K562 (cell line): ENCODE measurements around the gene VPS26A. TPM values are rescaled to one million over a fixed set of nuclear protein-coding genes. Genes with fewer than 3 reads are reported as not detected.

ENCODE experiments used
- ASH1L ChIP-seq: fragments of 450-650 bp; IDR thresholded peaks from 2 replicates; pipeline ENCODE4 v1.6.1; 2018; ENCODE audit warnings: borderline replicate concordance, mild to moderate bottlenecking, low read depth; ENCODE audit not compliant: partially characterized antibody
- ATF6 ChIP-seq: sonication (generic); formaldehyde crosslinking; IDR thresholded peaks from 2 replicates; pipeline ENCODE4 v1.4.0; 2020; ENCODE audit warnings: mild to moderate bottlenecking, missing genetic modification reagents
- BHLHE40 ChIP-seq: IDR thresholded peaks from 2 replicates; pipeline ENCODE4 v1.6.1; 2011; ENCODE audit warnings: low read length, improper control_type of control experiment
- CBFB ChIP-seq: sonication (generic); formaldehyde crosslinking; IDR thresholded peaks from 2 replicates; pipeline ENCODE4 v1.4.0; 2020; ENCODE audit warnings: mild to moderate bottlenecking, missing genetic modification reagents
- CBX3 ChIP-seq, 2 experiments: IDR thresholded peaks; 1 replicate in 1 of 2; 2 replicates in 1 of 2; pipeline ENCODE4 v1.6.1; 2012; ENCODE audit warnings: inconsistent platforms in 2 of 2, low read length in 2 of 2, borderline replicate concordance in 1 of 2, control low read depth in 1 of 2
- CREM ChIP-seq: IDR thresholded peaks from 2 replicates; pipeline ENCODE4 v1.6.1; 2014; ENCODE audit warnings: antibody characterized with exemption, low read depth
- E4F1 ChIP-seq: fragments of 250-450 bp; sonication (Bioruptor Pico); IDR thresholded peaks from 2 replicates; pipeline ENCODE4 v1.5.0; 2021; ENCODE audit warnings: mild to moderate bottlenecking, borderline replicate concordance
- HNRNPL ChIP-seq: fragments of 200-400 bp; formaldehyde crosslinking; IDR thresholded peaks from 2 replicates; pipeline ENCODE4 v1.6.1; 2017; ENCODE audit warnings: low read depth, mild to moderate bottlenecking, low read length
- PML ChIP-seq: IDR thresholded peaks from 2 replicates; pipeline ENCODE4 v1.6.1; 2012; ENCODE audit warnings: low read length, inconsistent platforms
- POLR2AphosphoS2 ChIP-seq: IDR thresholded peaks from 2 replicates; pipeline ENCODE4 v1.6.1; 2012; ENCODE audit warnings: low read length, improper control_type of control experiment
- PRMT5 ChIP-seq: sonication (generic); formaldehyde crosslinking; IDR thresholded peaks from 2 replicates; pipeline ENCODE4 v1.5.0; 2020; ENCODE audit warnings: missing genetic modification reagents
- PYGO2 ChIP-seq: fragments of 450-650 bp; IDR thresholded peaks from 2 replicates; pipeline ENCODE4 v1.6.1; 2016; ENCODE audit warnings: mild to moderate bottlenecking, missing genetic modification characterization, moderate library complexity, missing compliant biosample characterization
- ZFPM2 ChIP-seq: fragments of 250-450 bp; sonication (Bioruptor Pico); IDR thresholded peaks from 2 replicates; pipeline ENCODE4 v1.5.1; 2022; ENCODE audit warnings: mild to moderate bottlenecking
- polyA plus RNA-seq, 8 experiments: library from polyadenylated mRNA; depleted of rRNA in 4 of 8; stranded (reverse) in 5 of 8; unstranded in 3 of 8; fragments of >200 nt; fragmentation: Nextera tagmentation in 2 of 8; fragmentation: Illumina TruSeq in 1 of 8; extraction: Ambion mirVana in 2 of 8; extraction: Trizol in 1 of 8; gene quantifications; 2 replicates each; pipeline versions ENCODE4 v1.2.1 to v1.2.3, GENCODE V29; 2011 to 2014; ENCODE audit warnings: inconsistent platforms in 1 of 8, missing spikeins in 1 of 8
- total RNA-seq, 7 experiments: library from RNA; depleted of rRNA in 6 of 7; stranded (reverse); fragments of >200 nt in 6 of 7; fragmentation: Illumina TruSeq in 2 of 7; extraction: Trizol in 2 of 7; gene quantifications; 2 replicates each; pipeline versions ENCODE4 v1.2.1 to v1.2.3, GENCODE V29; 2011 to 2021; ENCODE audit warnings: low replicate concordance in 1 of 7
- TF ChIP-seq, protein P1 (sequence below): fragments of 250-450 bp; sonication (Bioruptor Pico); IDR thresholded peaks from 2 replicates; pipeline ENCODE4 v1.8.0; 2022; ENCODE audit warnings: inconsistent platforms
- TF ChIP-seq, protein P2 (sequence below): fragments of 250-450 bp; sonication (Bioruptor Pico); IDR thresholded peaks from 2 replicates; pipeline ENCODE4 v1.5.0; 2020; ENCODE audit warnings: mild to moderate bottlenecking
- TF ChIP-seq, protein P3 (sequence below): fragments of 250-450 bp; sonication (Bioruptor Pico); IDR thresholded peaks from 2 replicates; pipeline ENCODE4 v1.5.0; 2021
- TF ChIP-seq, protein P4 (sequence below): IDR thresholded peaks from 2 replicates; pipeline ENCODE4 v1.6.1; 2012; ENCODE audit warnings: low read depth, low read length, improper control_type of control experiment, borderline replicate concordance

The VPS26A gene
- total and polyA plus RNA-seq, 9 of the 15 experiments (the other 6 are each of a cell fraction or from before 2014, with no cell fraction given): 47.1 to 137 (median 69.3) TPM

DNA sequence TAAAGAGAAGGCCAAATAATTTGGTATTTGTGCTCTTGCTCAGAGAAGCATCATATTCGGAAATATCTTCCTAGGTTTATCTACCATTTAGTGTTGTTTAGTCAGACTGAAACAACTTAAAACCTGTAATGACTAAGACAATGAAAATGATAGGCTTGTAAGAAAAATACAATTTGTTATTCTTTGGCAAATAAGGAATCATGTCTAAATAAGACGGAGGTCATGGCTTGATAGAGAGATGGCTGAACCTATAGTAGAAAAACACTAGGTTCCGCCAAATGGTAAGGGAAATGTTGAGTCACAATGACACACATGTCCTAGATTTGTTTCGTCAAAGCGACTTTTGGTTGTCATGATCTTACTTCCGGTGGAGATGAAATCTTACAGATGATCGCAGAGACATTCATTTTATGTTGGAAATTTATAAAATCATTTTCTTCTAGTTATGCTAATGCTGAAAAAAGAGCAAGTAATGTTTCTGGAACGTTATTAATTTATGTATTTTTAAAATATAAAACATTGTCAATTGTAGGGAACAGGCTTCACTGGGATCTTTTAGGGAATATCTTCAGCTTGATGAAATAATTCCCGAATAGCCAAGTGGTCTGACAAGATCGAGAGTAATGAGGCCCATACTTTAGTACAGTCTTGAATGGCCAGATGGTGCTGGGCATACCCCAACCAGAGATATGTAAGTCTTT, 35.0 kb upstream of the VPS26A start (continued):
- TF ChIP-seq, protein P1, sequence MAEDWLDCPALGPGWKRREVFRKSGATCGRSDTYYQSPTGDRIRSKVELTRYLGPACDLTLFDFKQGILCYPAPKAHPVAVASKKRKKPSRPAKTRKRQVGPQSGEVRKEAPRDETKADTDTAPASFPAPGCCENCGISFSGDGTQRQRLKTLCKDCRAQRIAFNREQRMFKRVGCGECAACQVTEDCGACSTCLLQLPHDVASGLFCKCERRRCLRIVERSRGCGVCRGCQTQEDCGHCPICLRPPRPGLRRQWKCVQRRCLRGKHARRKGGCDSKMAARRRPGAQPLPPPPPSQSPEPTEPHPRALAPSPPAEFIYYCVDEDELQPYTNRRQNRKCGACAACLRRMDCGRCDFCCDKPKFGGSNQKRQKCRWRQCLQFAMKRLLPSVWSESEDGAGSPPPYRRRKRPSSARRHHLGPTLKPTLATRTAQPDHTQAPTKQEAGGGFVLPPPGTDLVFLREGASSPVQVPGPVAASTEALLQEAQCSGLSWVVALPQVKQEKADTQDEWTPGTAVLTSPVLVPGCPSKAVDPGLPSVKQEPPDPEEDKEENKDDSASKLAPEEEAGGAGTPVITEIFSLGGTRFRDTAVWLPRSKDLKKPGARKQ (CRISPR knock-in tag): no peak
- TF ChIP-seq, protein P2, sequence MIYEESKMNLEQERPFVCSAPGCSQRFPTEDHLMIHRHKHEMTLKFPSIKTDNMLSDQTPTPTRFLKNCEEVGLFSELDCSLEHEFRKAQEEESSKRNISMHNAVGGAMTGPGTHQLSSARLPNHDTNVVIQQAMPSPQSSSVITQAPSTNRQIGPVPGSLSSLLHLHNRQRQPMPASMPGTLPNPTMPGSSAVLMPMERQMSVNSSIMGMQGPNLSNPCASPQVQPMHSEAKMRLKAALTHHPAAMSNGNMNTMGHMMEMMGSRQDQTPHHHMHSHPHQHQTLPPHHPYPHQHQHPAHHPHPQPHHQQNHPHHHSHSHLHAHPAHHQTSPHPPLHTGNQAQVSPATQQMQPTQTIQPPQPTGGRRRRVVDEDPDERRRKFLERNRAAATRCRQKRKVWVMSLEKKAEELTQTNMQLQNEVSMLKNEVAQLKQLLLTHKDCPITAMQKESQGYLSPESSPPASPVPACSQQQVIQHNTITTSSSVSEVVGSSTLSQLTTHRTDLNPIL (CRISPR knock-in tag): peak; percentile 13; the same call in 1 of the 2 replicates
- TF ChIP-seq BHLHE40: no peak
- 0 out of 2 replicates have a peak, but pooled peaks have one; percentile 38 for TF ChIP-seq POLR2AphosphoS2
- no peak for TF ChIP-seq E4F1
- peak; percentile 99 for TF ChIP-seq CREM
- TF ChIP-seq CBX3 (IDR thresholded peaks at IDR 0.05; ENCODE audit: borderline replicate concordance in 1 of 2, low read length in 2 of 2): no peak
- peak; percentile 48; the same call in 1 of the 2 replicates for TF ChIP-seq PML
- no peak for TF ChIP-seq ATF6
- no peak for TF ChIP-seq PRMT5
- peak; percentile 14 for TF ChIP-seq ASH1L
- TF ChIP-seq ZFPM2 (CRISPR knock-in tag): no peak
- TF ChIP-seq, protein P3, sequence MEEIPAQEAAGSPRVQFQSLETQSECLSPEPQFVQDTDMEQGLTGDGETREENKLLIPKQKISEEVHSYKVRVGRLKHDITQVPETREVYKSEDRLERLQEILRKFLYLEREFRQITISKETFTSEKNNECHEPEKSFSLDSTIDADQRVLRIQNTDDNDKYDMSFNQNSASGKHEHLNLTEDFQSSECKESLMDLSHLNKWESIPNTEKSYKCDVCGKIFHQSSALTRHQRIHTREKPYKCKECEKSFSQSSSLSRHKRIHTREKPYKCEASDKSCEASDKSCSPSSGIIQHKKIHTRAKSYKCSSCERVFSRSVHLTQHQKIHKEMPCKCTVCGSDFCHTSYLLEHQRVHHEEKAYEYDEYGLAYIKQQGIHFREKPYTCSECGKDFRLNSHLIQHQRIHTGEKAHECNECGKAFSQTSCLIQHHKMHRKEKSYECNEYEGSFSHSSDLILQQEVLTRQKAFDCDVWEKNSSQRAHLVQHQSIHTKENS (CRISPR knock-in tag): no peak
- TF ChIP-seq CBFB (CRISPR knock-in tag): no peak
- TF ChIP-seq, protein P4, sequence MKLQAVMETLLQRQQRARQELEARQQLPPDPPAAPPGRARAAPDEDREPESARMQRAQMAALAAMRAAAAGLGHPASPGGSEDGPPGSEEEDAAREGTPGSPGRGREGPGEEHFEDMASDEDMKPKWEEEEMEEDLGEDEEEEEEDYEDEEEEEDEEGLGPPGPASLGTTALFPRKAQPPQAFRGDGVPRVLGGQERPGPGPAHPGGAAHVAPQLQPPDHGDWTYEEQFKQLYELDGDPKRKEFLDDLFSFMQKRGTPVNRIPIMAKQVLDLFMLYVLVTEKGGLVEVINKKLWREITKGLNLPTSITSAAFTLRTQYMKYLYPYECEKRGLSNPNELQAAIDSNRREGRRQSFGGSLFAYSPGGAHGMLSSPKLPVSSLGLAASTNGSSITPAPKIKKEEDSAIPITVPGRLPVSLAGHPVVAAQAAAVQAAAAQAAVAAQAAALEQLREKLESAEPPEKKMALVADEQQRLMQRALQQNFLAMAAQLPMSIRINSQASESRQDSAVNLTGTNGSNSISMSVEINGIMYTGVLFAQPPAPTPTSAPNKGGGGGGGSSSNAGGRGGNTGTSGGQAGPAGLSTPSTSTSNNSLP: peak; percentile 30; the same call in 1 of the 2 replicates
- no peak for TF ChIP-seq PYGO2 (tag)
- no peak for TF ChIP-seq HNRNPL
